NCI-H1694 (cell line): ENCODE measurements around the gene ARCN1.
A peak's percentile ranks its signal among the peaks of the same experiment; 100 is the strongest.
"Not testable (repeated sequence)": the region's sequence is repeated elsewhere in the genome, so short reads cannot be mapped to it uniquely, and the experiment has no call there.

Experiments used
- DNase-seq: peaks from one replicate; lab custom pipeline; 2025; lab: John Stamatoyannopoulos, UW

Gene ARCN1

DNA sequence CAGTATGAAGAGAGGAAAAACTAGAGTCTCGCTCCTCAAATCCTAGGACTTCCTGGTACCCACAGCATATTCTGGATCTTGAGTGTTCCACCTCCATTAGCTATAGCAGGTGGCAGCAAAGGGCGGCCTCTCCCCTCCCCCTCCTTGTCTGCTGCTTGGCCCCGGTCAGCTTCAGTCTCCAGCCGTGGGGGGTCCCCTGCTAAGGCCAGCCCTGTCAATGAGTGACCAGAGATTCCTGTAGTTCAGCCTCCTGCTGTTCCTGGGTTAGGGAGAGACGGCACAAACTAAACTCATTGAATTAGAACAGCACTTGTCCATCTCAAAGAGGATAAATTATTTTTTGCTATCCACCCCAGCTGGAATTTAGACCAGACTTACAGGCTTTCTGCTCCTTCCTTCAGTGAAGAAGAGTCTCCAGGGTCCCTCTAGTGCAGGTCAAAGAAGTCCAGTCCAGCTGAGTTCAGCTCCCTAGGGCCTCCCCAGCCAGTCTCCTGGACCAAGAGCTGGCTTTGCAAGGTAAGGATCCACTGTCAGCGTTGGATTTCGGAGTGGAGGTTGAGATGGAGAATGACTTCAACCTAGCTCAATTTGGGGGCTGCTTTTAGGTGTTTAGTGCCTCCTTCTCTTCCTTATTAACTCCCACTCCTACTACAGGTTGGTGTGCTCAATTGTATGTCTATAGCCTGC is 34.1 kb downstream of the ARCN1 start:
- no peak for DNase-seq

- DNase-seq, result no peak
Observed at GRCh38 chr11:118606844-118607228, 34.6 kb downstream of the ARCN1 start.

DNA sequence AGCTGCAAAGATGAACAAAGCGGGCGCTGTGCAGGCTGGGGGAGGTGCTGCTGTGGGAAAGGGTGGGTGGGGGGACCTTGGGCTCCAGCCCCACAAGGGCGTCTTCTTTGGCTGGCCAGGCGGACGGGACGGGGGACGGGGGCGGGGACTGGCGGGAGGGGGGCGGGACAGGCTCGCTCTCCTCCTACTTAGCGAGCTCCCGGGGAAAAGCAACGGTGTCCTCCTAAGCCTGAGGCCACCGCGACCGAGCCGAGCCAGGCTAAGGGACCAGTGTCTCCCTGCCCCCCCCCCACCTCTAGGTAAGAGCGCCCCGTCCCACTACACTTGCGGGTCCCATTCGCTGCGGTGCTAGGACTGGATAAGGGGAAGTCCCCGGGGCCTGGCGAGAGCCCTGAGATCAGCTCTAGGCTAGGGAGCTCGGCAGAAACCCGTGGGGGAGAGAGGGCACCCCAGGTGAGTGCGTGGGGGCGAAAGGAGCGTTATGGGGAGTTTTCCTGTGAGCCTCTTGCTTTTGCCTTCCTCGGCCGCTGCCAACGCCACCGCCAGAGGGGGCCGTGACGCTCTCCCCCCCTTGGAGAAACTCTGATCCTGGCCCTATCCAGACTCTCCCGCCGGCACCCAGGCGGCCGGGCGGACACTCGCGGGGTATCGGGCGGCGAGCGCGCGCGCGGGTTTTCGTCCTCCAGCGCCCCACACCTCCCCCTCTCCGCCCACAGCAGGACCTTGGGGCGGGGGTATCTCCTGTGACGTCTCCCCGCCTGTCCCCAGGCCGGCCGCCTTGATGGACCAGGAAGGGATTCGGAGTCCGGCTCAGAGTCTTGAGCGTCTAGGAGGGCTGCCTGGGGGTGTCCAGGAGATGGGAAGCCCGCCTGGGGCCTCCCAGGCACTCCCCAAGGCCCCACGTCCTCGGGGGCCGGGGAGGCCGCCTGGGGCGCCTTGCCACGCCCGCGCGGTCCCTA is 35.5 kb downstream of the ARCN1 start, which contains the start of gene PHLDB1:
PHLDB1 (plus strand) TSS at position 215 of the 959 bp plus-strand sequence. CDS start 6,222 bp downstream, outside the sequence.
- DNase-seq, result no peak

DNA sequence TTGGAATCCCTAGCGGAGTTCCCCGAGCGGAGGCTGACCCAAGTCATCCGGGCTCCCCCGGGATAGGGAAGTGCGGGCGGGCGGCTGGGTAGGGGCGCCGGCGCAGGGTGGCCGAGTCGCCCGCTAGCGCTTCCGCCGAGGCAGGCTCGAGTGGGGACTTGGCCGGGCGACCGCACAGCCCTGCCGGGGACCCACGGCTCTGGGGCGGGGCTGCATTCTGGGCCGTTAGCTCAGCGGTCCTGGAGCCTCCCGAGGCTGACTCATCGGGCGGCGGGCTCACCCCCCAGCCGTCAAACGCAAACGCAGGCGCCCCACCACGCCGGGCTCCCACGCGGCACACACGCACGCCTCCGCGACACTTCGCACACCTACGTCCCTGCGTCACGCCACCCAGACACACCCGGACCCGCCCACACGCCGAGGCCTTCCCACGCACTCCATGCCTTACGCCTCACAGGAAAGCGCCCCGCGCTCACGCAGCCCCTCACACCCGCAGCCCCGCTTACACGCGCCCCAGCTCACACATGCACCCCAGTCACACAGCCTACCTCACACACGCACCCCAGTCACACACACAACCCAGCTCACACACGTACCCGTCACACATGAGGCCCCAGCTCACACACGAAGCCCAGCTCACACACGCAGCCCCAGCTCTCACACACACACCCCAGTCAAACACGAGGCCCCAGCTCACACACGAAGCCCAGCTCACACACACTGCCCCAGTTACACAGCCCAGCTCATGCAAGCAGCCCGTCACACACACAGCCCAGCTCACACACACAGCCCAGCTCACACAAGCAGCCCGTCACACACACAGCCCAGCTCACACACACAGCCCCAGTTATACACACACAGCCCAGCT is 36.4 kb downstream of the ARCN1 start:
- no peak for DNase-seq

DNA sequence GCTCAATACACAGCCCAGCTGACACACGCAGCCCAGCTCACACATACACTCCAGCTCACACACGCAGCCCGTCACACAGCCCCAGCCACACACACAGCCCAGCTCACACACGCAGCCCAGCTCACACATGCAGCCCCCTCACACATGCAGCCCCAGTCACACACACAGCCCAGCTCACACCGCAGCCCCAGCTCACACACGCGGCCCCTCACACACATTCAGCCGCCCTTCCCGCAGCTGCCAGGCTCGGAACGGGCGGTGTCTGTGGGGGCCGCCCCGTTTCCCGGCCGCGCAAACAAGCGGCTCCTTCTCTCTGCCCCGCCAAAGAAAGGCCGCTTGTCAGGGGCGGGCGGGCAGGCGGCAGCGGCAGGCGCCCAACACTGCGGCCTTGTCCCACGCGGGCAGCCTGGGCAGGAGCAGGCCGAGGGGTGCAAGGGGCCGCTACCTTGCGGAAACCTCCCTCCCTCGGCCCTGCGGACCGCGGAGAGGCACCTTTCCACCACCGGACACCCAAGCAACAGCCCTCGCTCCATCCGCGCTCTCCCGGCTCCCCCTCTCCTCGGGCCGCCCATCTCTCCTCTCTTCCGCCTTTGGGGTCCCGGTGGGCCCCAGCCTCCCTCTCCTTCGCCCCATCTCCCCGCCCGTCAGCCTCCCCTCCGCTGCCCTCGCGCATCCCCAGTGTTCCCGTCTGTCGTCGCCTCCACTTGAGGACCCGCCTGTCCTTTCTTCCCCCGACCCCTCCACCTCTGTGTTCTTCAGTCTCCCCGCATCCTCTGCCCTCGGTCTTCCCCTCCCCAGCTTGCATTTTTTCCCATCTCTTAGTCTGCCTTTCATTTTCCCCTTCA is 37.4 kb downstream of the ARCN1 start:
- no peak for DNase-seq

DNA sequence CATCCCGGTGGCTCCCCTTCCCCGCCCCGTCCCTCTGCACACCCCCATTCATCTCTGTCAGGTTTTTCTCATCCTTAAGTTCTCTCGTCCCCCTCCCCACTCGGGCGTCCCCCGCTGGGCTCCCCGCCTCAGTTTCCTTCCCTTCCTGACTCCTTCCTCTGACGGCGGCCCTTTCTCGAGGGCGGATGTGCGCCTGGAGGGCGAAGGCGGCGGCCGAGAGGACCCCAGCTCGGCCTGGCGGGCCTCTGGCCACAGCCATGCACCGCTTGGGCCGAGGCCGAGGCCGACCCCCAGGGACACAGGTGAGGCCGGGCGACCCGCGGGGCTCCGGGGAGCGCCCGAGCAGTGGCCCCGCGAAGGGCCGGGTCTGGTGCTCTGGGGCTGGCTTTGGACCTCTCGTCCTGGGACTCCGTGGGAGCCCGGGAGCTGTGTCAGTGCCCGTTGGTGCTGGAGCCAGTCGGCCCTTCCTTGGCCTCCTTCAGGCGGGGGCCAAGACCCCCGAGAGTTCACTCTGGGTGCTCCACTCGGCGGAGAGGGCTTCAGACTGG is 38.1 kb downstream of the ARCN1 start:
- no peak for DNase-seq

- DNase-seq, result no peak
Observed at GRCh38 chr11:118610773-118611432, 38.7 kb downstream of the ARCN1 start.

DNA sequence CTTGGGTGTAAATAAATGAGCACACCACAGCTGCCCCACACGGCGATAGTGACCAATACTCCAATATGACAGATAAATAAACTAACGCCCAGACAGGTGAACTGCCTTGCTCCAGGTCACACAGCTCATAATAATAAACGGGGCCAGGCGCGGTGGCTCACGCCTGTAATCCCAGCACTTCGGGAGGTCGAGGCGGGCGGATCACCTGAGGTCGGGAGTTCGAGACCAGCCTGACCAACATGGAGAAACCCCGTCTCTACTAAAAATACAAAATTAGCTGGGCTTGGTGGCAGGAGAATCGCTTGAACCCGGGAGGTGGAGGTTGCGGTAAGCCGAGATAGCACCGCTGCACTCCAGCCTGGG is 39.2 kb downstream of the ARCN1 start:
- not testable (repeated sequence) for DNase-seq

GRCh38 chr11:118612378-118612777 is 40.2 kb downstream of the ARCN1 start:
- no peak for DNase-seq

DNA sequence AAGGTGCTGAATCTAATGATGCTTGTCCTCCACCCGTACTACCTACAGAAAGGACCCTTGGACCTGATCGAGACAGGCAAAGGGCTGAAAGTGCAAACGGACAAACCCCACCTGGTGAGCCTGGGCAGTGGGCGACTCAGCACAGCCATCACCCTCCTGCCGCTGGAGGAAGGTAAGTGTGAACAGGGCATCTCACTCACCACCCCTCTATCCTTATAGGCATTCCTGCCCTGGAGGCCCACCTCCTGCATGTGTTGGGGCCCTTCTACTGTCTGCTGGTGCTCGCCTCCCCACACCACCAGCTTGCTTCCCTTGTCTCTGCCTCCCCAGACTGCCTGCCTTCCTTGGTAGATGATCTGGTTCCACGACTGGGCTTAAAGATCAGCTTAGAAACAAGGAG is 42.3 kb downstream of the ARCN1 start:
- no peak for DNase-seq

DNA sequence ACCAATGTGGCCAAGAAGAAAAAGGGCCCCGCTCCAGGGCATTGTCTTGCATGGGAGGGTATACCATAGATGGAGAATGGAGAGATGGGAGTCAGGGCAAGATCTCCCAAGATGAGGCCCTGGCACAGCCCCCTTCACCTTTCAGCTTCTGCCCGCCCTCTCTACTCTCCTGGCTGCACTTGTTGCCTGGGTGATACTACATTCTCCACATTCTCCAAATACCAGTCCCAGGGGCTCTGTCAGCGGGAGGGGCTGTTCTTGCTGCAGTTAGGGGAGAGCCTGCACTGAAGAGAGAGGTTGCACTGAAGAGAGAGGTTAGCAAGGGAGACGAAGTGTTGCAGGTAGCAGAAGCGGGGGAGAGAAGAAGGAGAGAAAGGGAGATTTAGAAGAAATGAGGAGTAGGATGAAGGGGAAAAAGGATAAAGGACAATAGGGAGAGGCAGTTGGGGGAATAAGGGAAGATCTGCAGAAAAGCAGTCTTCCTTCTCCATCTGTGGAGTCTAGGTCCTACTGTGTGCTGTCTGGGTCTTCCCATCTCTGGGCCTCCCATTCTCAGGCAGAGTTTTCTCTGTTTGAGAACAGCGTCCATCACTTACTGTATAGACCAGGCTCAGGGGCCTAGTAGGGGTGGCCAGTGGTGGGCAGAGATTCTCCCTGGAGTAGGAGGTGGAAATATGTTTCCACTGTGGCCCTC is 43.2 kb downstream of the ARCN1 start:
- DNase-seq, result no peak

DNA sequence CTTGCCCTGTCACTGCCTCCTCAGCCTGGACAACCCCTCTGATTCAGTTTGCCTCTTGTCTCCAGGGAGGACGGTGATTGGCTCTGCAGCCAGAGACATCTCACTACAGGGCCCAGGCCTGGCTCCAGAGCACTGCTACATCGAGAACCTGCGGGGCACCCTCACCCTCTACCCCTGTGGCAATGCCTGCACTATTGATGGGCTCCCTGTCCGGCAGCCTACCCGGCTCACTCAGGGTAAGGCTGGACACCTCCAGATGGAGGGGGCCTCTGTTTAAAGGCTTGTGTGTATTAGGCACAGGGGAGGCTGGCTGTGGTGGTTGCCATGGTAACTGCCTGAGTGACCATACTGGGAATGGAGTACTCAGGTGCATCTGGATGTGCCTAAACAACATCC is 43.8 kb downstream of the ARCN1 start:
- DNase-seq, result no peak

DNA sequence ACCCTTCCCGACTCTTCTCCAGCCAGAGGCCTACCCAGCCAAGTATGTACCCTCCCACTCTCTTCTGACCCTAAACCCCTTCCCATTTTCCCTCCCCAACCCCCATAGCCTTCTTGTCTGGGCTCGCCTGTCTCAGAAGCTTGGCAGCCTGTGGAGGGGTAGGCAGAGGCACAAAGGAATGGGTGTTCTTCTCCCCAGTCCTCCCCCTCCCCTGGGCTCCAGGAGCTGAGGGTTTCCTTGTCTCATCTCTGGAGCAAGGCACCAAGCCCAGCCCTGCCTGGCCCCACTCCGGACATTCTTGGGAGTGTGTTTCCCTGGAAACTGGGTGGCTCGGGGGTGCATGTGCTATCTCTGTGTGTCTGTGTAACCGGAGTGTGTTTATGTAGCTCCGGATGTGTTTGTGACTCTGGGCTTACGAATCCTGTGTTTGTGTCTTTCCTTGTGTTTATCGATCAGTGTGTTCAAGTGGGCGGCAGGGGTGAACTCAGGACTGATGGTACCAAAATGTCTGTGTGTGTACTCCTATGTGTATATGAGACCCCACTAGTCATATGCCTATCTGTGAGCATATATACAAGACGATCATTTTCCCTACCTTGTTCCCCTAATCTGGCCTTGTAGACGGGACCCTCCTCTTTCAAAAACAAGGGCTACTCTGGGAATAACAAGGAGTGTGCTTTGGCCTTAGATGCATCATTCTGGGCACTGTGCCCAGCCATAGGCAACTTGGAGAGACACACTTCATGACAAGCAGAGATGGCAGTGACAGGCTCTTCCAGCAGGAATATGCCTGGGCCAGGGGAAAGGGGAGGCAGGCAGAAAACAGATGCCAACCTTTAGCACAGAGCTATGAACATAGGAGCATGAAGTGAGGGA is 46.1 kb downstream of the ARCN1 start:
- DNase-seq, result no peak

- DNase-seq, result no peak
Observed at GRCh38 chr11:118618991-118619375, 46.8 kb downstream of the ARCN1 start.

- no peak for DNase-seq
Observed at GRCh38 chr11:118619444-118620197, 47.4 kb downstream of the ARCN1 start.

- DNase-seq, result no peak
Observed at GRCh38 chr11:118620529-118621070, 48.4 kb downstream of the ARCN1 start.

GRCh38 chr11:118621071-118621783 is 49.0 kb downstream of the ARCN1 start:
- DNase-seq, result peak; percentile 27
